ENCODE data around the gene HHIP.
A peak's percentile ranks its signal among the peaks of the same experiment; 100 is the strongest.

HHIP gene, protein sequence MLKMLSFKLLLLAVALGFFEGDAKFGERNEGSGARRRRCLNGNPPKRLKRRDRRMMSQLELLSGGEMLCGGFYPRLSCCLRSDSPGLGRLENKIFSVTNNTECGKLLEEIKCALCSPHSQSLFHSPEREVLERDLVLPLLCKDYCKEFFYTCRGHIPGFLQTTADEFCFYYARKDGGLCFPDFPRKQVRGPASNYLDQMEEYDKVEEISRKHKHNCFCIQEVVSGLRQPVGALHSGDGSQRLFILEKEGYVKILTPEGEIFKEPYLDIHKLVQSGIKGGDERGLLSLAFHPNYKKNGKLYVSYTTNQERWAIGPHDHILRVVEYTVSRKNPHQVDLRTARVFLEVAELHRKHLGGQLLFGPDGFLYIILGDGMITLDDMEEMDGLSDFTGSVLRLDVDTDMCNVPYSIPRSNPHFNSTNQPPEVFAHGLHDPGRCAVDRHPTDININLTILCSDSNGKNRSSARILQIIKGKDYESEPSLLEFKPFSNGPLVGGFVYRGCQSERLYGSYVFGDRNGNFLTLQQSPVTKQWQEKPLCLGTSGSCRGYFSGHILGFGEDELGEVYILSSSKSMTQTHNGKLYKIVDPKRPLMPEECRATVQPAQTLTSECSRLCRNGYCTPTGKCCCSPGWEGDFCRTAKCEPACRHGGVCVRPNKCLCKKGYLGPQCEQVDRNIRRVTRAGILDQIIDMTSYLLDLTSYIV

DNA sequence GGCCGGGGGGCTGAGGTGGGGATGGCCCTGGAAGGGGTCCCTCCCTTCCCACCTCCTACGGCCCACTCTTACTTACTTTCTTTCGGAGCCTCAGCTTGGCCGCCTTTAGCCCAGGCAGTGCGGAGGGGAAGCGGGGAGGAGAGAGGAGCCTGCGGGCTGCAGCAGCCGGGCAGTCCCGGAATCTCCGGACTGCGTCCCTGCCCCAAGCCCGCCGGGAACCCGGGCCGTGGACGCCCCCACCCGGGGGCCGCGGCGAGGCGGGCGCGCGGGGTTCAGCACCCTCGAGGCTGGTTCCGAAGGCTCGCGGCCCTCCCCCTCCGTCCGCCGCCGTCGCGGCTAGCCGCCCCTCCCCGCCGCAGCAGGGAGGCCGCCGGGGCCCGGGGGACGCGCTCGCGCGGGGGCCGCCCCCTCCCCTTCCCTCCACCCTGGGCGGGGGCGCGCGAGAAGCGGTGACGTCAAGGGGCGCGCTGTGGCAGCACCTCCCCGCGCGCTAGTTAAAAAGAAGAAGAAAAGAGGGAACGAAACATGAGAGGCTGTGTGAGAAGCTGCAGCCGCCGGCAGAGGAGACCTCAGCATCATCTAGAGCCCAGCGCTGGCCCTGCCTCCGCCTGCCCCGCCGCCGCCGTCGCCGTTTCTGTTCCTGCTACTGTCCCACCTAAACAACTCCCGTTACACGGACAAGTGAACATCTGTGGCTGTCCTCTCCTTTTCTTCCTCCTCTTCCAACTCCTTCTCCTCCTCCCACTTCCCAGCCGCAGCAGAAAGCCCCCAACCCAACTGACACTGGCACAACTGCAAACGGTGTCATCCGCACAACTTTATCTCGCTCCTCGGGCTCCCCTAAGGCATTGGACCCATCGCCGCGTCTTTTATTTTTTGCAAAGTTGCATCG lies at the start of gene HHIP:
TSS of gene HHIP (plus strand) at position 526 of the 892 bp plus-strand sequence. CDS start 520 bp downstream, outside the sequence.
- DNase-seq (ENCODE audit: low spot score): no peak

DNA sequence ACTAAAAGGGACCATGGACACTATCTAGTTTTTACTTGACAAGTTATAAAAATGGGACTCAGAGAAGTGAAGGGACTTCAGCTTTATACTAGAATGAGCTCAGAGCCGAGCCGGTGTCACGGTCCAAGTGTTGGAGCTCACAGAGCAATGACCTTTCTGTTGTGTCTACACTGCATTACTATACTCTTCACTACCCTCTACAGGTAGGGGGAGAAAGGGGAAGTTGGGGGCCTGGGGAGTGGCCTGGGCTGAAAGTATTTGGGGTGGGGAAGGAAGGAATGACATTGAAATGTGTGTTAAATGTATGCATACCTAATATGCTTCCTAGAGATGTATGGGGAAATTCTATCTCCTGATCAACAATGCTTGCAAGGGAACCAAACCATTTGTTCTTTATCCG lies 48.8 kb upstream of the HHIP start:
- DNase-seq (ENCODE audit: low spot score): no peak

DNA sequence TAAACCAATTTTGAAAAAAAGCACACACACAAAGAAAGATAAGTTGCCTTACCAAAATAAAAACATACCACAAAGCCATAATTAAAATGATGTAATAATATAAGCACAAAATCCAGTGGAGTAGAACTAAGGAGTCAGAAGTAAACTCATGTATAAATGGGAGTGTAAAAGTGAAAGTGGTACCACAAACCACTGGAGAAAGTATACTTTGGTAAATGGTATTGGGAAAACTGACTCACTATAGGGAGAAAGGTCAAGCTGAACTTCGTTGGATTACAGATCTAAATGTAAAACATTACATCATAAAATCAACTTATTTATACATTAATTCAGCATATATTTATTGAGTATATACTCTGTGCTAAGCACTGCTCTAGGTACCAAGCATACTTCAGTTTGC lies 46.3 kb upstream of the HHIP start:
- no peak for DNase-seq (ENCODE audit: low spot score)

DNA sequence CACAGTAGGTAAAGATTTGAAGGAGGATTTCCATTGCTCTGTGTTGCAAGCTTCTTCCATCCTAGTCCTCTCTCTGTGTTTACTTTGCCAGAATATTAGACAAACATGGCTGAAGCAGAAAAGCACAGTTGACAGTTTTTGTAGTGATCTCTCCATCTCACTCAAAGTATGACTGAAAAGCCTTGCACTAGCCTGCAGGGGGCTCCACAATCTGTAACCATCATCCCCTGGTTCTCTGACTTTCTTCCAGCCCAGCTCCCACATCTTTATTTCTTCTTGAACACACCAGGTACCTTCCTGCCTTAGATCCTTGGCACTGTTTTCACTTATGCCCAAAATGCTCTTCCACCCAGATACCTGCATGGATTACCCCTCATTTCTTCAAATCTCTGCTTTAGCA lies 34.1 kb upstream of the HHIP start:
- no peak for DNase-seq (ENCODE audit: low spot score)

DNA sequence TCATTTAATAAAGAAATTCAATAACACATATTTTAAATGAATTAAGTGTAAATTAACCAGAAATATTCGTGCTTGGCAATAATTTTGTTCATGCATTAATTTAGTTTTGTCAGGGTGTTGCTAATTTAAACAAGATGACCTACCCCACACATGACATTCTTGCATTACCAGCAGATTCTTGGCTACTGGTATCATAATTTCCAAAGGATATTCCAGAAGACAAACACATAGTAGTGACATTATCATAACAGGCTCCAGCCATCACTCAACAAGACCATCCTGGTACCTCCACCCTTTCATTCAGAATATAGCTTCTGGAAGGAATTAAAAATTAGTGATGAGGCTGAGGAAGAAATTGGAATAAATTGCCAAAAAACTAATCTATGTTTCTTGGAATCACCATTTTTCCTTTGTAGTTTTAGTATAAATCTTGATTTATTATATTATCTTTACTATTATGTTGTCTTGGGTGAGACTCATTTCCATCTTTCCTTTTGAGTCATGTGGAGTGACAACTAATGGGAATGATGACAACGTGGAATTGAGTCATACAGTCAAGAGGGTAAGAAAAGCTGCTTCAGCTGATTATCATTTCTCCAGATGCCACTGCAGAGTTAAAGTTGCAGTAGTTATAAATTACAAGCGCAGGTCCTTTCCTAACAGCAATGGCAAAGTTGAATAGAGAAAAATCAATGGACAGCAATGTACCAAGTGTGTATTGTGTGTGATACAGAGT lies 30.9 kb upstream of the HHIP start:
- DNase-seq (ENCODE audit: low spot score): no peak

DNA sequence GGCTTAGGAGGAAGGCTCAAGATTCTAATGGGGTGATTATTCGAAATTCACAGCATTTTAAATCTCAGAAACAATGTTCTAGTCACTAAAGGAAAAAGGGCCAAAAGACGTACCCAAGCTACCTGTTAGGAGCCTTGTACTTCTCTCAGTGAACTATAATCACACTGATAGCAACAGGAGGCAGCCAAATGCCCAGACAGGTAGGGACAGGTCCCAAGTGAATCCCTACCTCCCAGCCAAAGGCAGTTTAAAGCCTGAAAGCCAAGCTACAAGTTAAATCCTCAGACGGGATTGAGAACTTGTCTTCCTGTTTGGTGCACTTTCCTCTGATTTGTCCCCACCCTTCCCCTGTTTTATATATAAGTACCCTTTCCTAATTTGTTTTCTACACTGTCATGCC lies 24.3 kb upstream of the HHIP start:
- no peak for DNase-seq (ENCODE audit: low spot score)

DNA sequence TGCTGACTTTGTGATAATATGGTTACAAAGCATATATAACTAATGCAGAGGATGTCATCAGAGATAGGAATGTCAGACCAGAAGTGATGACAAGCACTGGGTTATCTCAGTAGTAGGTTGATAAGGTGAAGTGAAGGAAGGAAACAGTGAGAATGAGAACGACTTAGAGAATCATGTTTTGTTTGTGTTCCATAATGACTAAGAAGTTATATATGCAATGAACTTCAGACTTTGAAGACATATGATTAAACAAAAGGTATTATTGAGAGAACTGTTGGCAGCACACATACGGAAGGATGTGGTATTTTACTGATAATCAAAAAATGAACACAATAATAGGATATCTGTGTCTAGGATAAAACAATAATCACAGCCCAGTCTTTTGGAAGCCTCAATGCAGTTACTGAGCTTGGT lies 18.3 kb upstream of the HHIP start:
- no peak for DNase-seq (ENCODE audit: low spot score)

DNA sequence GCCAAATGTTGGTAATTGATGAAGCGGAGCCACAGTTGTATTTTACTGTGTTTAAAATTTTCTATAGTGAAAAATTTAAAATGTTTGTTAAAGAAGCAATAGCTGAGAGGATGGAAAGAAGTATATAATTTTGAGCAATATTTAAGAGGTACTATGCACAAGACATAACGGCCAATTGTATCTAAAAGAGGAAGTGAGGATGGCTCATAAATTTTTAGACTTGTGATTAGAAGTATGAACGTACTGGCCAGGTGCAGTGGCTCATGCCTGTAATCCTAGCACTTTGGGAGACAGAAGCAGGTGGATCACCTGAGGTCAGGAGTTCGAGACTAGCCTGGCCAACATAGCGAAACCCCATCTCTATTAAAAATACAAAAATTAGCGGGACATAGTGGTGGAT lies 12.7 kb upstream of the HHIP start:
- DNase-seq (ENCODE audit: low spot score): no peak

DNA sequence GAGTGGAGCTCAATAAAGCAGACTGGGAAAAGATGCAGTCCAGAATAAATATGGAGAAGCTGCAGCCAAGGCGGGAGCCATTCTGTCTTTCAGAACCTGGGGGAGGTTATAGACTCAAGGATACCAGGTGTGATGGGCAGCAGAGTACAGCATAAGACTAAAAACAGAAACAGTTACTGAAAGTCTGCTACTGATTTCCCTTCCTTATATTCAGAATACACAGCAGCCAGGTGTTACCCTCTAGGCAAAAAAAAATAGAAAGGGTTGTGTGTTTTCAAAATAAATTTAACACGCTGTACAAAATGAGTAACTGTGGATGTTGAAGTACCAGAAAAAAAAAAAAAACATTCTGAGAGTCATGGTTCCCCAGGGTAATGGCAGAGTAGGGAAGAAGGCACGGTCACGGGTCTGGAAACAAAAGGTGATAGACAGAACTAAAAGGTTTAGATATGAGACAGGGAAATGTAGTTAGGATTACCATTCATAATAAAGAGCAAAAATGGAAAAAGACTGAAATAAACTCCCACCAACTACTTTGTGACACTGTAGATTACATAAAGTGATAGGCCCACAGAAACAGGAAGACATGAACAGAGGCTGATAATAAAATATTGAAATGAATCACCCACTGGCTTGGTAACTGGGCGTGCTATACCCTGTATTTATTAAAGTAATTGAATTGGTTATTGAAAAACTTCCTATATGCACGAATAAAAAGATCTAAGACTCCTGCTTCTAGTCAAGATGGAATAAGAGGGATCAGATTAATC lies 10.8 kb upstream of the HHIP start:
- no peak for DNase-seq (ENCODE audit: low spot score)

DNA sequence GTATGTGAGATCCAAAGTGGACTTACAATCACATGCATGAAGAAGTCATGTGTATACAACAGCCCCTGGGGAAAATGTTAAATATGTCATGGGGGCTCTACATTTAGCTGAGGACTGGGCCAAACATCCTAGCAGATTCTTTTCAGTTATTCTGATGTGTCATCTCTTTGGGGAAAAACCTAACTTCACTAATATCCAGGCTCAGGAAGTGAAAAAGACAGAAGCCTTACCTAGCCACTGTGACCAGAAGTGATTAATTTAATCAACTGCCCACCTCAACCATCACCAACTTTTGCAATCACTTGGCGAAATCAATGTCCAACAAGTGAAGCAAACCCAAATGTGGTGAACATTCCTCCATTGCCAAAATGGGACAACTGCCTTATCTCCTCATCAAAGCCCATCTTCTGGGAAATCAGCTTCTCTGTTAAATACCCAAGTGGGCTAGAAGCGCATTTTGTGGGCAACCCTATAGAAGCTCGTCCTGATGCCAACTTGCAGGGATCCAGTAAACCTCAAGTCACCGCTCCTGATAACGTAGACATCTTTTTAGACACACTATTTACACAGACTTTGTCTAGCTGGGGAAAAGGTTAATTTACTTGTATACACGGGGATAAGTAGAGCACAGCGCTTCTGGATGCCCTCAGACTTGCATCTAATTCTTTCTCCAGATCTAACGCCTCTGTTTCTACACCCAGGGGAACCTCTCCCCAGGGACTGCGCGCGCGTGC lies 1.4 kb upstream of the HHIP start:
- DNase-seq (ENCODE audit: low spot score): no peak

DNA sequence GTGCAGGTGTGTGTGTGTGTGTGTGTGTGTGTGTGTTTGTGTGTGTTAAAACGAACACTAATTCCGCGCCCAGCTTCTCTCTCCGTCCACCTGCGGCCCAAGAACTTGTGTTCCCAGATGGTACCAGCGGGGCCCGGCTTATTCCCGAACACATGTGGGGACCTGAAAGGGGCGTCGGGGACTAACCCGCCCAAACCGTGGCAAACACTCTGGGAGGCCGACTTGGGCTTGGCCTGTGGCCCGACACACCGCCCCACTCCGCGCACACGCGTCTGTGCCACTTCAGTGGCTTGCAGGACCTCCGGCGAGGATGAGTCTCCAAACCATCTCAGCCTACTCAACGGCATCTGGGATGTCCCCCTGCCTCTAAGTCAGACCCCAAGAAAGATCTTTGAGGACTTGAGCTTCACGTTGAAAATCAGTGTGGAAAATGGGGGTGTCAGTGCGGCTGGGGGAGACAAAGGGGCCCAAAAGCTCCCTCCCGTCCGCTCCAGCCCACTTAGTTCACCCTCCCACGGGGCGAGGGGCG lies 790 bp upstream of the HHIP start:
- DNase-seq (ENCODE audit: low spot score): no peak

DNA sequence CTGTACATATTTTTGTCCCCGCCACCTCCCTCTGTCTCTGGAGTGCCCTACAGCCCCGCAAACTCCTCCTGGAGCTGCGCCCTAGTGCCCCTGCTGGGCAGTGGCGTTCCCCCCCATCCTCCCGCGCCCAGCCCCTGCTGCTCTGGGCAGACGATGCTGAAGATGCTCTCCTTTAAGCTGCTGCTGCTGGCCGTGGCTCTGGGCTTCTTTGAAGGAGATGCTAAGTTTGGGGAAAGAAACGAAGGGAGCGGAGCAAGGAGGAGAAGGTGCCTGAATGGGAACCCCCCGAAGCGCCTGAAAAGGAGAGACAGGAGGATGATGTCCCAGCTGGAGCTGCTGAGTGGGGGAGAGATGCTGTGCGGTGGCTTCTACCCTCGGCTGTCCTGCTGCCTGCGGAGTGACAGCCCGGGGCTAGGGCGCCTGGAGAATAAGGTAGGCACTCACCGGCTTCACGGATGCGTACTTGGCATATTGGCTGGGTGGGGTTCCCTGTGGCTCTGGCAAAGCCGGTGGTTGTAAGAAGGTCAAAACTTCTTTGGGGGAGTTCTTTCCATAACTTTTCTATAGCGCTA lies 653 bp downstream of the HHIP start:
- no peak for DNase-seq (ENCODE audit: low spot score)

DNA sequence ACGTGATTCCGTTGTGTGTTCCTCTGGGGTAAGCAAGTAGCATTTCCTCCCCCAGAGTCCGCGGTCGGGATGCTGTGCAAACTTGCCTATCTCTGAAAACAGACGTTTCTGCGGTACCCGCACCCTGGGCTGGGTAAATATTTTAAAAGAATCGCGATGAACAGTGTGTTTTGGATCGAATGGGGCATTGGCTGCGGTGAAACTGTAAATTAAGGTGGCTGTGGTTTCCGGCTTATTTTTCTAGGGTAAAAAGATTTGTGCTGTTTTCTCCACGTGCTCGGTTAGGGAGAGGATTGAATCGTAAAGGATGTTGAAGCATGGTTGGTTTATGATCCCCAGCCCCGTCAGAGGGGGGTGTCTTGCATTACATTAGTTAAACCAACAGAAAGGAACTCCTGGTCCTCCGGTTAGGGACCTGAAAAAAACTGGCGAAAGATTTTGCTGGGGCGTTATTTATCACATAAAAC lies 1.2 kb downstream of the HHIP start:
- DNase-seq (ENCODE audit: low spot score): peak; percentile 16

DNA sequence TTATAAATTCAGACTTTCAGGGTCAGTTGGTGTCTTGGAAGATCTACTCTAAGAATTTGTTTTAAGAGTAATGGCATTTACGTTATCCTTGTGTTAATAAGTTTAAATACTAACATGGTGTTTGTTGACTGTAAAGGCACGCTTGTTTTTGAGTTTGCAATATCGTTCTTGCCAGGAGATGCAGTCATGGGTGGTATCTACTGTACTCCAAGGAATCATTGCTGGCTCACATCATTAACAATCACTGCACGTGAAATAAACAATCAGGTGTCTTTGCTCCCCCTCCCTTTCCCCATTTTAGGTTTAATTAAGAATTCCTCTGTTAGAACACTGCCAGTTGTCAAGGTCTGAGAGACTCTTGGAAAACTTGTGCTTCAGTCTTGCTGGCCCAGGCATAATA lies 1.6 kb downstream of the HHIP start:
- no peak for DNase-seq (ENCODE audit: low spot score)

DNA sequence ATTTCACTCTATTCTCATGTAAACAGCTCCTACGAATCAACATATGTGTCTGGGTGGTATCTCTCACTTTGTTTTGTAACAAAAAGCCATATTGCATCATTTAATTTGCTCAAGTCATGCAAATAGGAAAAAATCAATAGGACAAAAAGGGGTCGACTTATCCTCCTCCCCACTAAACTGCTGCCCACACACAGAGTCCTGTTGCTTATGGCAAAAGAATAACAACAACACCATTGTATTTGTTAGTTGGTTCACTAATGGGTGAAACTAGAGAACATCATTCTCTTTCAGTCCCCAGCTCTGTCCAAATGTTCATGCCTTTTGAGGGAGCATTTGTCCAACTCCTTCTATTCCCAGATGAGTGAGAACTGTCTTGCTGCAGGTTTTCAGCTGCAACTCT lies 2.1 kb downstream of the HHIP start:
- DNase-seq (ENCODE audit: low spot score): no peak

DNA sequence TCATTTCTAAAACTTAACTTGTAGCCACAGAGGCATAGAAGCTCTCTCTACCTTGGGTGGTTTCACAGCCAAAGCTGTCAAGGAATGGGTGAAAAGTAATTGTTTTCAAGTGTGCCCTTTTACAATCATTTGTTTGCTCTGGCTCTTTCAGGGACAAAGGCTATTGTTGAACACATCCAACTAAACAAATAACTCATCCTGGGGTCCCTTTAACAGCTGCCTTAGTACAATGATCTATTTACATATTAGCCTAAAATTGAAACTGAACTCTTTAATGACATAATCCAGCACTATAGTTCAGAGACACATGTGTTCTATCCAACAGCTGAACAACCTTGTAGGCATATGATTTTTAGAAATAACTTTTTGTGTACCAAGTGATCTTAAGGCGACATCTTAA lies 3.7 kb downstream of the HHIP start:
- DNase-seq (ENCODE audit: low spot score): no peak

DNA sequence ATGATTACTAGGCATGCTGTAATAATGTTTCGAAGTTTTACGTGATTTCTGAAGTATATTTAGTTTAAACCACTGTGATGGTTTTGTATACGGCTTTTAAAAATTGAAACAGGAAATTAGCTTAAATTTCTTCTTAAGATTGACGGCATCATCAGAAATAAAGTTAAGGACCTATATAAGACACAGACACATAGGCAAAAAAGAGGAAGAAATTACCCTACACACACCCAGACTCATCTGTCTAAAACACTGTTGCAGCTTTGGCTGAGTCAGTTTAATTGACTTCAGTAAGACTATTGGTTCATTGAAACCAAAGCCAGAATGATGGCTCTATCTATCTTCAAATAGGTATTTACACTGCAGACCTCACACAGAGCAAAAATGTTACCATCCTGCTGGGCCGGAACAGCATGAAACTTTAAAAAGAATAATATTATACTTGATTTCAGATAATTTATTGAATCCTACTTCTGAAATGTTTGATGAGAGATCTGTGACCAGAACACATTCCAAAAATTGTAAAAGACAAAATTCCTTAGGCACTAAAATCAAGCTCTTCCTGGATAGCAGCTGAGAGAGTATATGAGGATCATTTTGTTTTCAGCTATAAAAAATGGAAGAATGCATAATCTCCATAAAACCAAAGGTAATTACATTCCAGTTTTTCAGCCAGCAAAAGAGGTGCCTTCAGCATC lies 4.5 kb downstream of the HHIP start:
- DNase-seq (ENCODE audit: low spot score): no peak

DNA sequence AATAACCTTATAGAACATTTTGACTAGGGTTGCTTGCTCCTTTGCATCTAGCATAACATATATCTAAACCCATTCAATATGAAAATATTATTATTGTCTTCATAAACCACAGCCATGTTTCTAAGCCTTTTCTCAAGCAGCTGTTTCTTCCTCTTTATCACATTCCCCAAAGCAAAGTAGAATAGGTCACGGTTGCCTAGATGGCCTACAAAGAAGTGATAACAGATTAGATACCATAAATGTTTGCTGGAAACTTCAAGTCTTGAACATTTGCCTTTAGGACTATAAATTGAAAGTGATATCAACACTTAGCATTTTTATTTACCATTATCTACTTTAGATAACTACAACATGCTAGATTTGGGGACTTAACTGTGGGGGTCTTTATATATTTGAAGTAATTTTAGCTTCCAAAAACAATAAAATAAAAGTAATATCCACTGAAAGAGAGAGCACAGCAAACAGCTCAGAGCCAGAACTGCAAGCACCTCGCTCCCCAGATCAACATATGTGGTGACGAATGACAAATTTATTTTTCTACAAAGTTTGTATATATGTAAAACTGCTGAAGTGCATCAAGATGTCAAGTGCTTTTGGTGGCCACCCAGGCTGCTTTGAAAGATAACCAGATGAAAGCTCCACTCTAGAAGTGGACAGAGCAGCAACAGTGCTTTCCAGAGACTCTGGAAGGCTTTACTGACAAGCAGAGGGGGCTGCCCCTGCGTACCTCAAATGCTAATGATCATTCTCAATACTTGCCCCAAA lies 8.0 kb downstream of the HHIP start:
- DNase-seq (ENCODE audit: low spot score): no peak

Measured in activated CD4-positive, alpha-beta T cell treated with anti-CD3 and anti-CD28 coated beads, Interleukin-2, Interleukin-4, amounts not matched to agents 100 ng/mL and 50 ng/mL, durations not matched to agents 16 hours and 8 hours (primary cell).